HG03108 (cell line): Measurements from ENCODE around the gene POLQ.
"Not testable (repeated sequence)": the region's sequence is repeated elsewhere in the genome, so short reads cannot be mapped to it uniquely, and the experiment has no call there.

Experiments
- ATAC-seq: cut with Tn5 transposase; IDR thresholded peaks from one replicate; pipeline ENCODE4 v1.9.1; 2021; ENCODE audit warnings: moderate library complexity; ENCODE audit not compliant: unreplicated experiment

POLQ gene

DNA sequence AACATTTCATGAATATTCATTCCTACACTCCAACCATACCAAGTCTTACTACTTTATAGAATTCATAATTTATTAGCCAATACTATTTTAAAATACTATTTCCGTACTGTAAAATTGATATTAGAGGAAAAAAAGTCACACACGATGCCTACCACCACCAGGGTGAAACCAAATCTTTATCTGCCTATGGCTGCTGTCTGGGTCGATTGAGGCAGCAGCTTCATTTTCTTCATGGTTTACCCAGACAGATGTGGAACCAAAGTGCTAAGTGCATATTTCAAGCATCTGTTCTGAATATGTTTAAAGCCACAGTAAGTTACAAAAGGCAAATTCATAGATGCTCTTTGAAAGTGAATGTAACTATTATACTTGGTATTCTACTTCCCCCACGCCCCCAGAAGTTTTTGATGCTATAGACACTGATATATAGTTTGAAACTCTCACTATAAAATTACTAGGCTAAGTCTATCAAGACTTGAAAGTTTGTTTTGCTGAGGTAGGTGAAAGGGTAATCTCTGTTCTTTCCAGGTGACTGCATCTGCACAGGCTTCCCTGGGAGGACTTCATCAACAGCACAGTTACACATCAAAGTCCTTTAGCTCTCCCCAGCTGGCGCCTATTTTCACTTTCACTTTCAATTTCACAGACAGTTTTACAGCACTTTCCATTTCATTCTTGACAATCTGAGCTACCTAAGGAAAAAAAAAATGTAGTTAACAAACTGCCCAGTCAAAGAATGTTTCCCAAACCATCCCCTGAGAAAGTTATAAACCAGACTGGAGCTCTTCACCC, 113.9 kb downstream of the POLQ start:
- ATAC-seq: peak; percentile 87

DNA sequence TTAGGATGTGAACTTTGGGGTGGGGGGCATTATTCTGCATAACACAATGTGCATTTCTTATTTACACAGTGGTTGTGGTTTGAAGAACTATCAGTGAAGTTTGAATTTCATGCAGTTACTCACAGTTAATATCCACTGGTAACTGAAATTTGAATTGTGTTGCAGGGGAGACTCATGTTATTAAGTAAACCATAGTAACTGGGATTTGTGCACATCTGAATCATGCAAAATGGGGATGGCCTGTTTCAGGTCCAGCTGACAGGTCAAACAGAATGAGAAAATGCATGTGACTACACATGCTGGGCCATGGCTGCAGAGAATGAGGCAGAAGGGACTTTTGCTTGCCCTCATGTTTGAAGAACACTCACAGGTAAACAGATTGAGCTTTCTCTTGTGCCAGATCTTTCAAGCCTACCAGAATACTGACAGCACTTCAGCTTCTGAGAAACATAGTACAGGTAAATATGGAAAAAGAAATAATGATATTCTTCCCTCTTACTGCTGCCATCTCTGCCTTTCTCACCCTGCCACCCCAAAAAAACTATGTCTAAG, 115.0 kb downstream of the POLQ start:
- no peak for ATAC-seq

DNA sequence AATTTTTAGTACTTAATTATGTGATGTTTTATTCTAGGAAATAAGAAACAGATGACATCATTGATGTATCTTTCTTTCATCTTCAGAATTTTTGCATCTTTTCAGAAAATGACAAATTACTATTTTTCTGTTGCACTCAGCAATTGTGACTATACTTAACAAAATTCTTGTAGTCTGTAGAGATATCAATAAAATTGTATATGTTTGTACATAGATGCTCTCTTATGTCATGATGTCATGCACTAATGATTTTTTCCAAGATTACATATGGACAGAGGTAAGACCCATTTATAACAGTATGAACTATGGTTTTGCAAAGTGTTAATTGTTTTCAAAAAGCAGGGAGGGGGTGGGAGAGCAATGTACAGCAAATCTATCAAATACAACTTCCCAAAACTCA, 121.2 kb downstream of the POLQ start:
- ATAC-seq: no peak

DNA sequence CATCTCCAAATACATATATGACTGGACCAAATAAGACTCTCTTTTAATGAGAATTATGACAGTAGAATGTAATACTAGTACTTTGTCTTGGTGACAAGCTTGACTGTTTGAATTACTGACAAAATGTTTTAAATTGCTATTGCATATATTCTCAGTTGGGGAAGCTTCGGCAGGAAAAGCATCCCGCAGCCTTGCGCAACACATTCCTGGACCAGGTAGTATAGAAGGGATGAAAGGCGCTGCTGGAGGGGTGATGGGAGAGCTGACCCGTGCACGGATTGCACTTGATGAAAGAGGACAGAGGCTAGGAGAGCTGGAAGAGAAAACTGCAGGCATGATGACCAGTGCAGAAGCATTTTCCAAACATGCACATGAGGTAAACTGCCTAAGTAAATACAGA, 127.6 kb downstream of the POLQ start:
- no peak for ATAC-seq

DNA sequence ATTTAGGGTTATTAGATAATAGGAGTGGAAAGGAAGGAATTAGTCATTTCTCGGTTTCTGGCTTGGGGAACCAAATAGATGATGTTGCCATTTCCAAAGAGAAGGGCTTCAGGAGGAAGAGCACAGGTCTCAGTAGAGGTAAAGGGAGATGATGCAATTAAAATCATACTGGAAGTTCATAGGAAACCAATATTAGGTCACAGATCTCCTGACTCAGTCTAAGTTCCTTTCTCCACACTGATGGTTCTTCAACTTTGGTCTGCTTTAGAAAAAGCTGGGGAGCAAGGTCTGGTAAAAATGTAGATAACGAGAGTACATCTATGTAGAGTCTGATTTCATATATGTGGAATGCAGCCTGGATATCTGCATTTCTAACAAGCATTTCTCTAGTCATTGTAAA, 130.9 kb downstream of the POLQ start:
- ATAC-seq: no peak

DNA sequence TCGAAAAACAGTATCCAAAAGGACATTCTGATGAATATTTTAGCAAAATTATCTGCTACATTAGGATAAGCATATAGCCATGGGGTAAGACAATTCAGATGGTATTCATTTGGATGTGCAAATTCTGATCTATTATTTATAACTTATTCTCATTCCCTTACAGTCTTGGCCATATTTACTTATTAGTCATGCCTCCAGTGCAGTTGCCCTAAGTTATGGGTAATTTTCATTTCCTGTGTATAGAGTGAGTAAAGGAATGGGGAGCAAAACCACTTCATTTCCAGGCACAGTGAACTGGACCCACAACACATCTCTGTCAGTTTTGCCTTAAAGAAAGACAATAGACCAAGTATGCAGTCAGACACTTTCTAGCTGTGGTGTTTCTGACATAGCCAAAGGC, 134.3 kb downstream of the POLQ start:
- ATAC-seq: no peak

DNA sequence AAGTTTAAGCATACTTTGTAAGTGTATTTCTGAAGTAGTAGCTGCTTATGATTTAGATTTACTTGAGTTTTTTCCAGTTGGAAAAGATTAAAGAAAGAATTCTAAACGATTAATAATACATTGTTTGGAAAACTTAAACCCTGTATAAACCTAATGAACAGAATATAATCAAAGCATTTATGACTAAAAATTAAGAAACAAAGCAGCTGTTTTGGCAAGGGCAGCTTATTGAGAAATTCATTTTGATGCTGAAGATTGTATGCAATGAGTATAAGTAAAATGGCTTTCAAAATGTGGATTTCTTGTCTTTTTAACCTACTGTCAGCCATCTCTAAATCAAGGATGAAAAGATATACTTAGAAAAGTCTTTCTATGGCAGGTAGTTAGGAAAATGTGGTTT, 140.2 kb downstream of the POLQ start:
- ATAC-seq: no peak

DNA sequence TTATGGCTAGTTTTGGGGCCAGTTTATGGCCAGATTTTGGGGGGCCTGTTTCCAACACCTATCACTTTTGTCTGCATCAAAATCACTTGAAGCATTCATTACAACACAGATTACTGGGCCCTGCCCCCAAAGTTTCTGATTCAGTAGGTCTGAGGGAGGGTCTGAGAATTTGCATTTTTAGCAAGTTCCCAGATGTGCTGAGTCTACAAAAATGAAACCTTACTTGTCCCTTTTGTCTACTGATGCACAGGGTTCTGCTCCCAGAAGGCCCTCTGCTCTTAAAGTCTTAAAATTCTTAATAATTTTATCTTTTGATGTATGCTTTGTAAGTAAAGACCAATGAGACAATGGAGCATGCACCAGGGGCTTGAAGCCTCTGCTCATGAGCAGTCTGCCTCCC, 146.0 kb downstream of the POLQ start:
- ATAC-seq: no peak

DNA sequence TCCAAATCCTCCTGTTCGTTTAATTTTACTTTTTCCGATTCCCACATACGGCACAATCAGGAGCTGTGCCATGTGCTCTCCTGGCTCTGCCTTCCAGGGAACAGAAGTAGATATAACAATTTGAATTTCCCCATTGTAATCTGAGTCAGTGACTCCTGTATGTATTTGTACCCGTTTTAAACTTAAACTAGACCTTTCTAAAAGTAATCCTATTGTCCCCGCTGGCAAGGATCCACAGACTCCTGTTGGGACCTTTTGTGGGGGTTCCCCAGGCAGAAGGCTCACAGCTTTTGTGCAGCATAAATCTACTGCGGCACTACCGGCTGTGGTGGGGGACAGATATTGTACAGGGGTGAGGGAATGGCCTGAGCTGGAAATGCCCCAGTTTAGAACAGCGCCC, 147.7 kb downstream of the POLQ start:
- not testable (repeated sequence) for ATAC-seq

DNA sequence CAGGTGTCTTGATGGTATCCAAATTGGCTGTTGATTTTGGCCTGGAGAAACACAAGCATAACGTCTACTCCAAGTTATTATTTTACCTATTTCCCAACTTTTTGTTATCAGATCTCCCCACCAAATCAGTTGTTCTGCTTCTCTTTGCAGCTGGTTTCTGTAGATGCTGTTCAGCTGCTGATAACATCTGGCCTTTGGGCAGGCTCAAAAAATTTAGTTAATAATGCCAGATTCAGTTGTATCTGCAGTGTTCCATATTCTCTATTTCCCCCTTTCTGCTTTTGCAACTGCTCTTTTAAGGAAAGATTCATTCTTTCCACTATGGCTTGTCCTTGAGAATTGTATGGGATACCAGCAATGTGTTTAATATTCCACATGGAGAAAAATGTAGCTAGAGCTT, 149.8 kb downstream of the POLQ start:
- ATAC-seq: not testable (repeated sequence)

DNA sequence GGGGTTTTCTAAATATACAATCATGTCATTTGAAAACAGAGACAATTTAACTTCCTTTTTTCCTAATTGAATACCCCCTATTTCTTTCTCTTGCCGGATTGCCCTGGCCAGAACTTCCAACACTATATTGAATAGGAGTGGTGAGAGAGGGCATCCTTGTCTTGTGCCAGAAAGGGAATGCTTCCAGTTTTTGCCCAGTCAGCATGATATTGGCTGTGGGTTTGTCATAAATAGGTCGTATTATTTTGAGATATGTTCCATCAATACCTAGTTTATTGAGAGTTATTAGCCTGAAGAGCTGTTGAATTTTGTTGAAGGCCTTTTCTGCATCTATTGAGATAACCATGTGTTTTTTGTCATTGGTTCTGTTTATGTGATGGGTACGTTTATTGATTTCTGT, 157.5 kb downstream of the POLQ start:
- not testable (repeated sequence) for ATAC-seq
